Breast epithelium (tissue), 4 donors: ENCODE data around the gene FOXD2. TPM values are rescaled to one million over a fixed set of nuclear protein-coding genes. Genes with fewer than 3 reads are reported as not detected.

Source experiments
- DNase-seq, 2 donors: peaks; one replicate each; pipeline ENCODE4 v3.0.0-alpha.2; 2019; ENCODE audit warnings: low spot score in 2 of 2
- H3K27ac ChIP-seq, 2 donors: fragments of 200-600 bp; sonication (generic) in 1 of 2; one replicate each; pipeline ENCODE4 v1.5.1; 2016 to 2019; ENCODE audit warnings: mild to moderate bottlenecking in 1 of 2
- H3K27me3 ChIP-seq, 2 donors: fragments of 200-600 bp; sonication (generic) in 1 of 2; one replicate each; pipeline versions ENCODE4 v1.5.1 to v1.6.0; 2017 to 2019; ENCODE audit warnings: control low read depth in 1 of 2, mild to moderate bottlenecking in 1 of 2
- H3K36me3 ChIP-seq: fragments of 200-600 bp; one replicate; pipeline ENCODE4 v1.5.1; 2019
- H3K4me1 ChIP-seq, 2 donors: fragments of 200-600 bp; sonication (generic); one replicate each; pipeline ENCODE4 v1.5.1; 2016 to 2019; ENCODE audit warnings: control low read depth in 1 of 2
- H3K4me3 ChIP-seq, 3 donors: fragments of 200-600 bp; sonication (generic); 1 replicate in 2 of 3; 2 replicates in 1 of 3; pipeline ENCODE4 v1.5.1; 2016 to 2019; ENCODE audit warnings: mild to moderate bottlenecking in 3 of 3, moderate library complexity in 2 of 3
- H3K9me3 ChIP-seq, 2 donors: fragments of 200-600 bp; sonication (generic) in 1 of 2; one replicate each; pipeline ENCODE4 v1.5.1; 2016 to 2019; ENCODE audit warnings: control low read depth in 1 of 2
- CTCF ChIP-seq, 3 donors: fragments of 450-650 bp; IDR thresholded peaks; one replicate each; pipeline ENCODE4 v1.5.1; 2016 to 2017; ENCODE audit warnings: antibody characterized with exemption in 3 of 3, mild to moderate bottlenecking in 3 of 3, moderate library complexity in 3 of 3
- POLR2A ChIP-seq: fragments of 450-650 bp; IDR thresholded peaks from one replicate; pipeline ENCODE4 v1.6.1; 2016; ENCODE audit warnings: antibody characterized with exemption, mild to moderate bottlenecking, moderate library complexity
- POLR2AphosphoS5 ChIP-seq, 3 donors: sonication (generic); formaldehyde crosslinking; IDR thresholded peaks; one replicate each; pipeline ENCODE4 v1.6.1; 2017; ENCODE audit warnings: antibody characterized with exemption in 3 of 3
- intact Hi-C: fragments of 100-400 bp; cut with DNase I; formaldehyde crosslinking; loops from one replicate; pipeline ENCODE4 v1.15.1; 2023; ENCODE audit warnings: low total_unique reads
- total RNA-seq, 3 donors: library from RNA; depleted of rRNA; stranded (reverse); fragments of >200 nt; gene quantifications; one replicate each; pipeline ENCODE4 v1.1.0, GENCODE V29; 2016

Gene FOXD2
- total RNA-seq: under 1 TPM in 2 of 3 donors, not detected in 1; 0.32 to 0.33 TPM

GRCh38 chr1:47437447-47438164, at the start of gene FOXD2:
Gene FOXD2 (plus strand): TSS chr1:47438044. CDS start chr1:47438136, 92 bp downstream.
- TF ChIP-seq POLR2AphosphoS5 (IDR thresholded peaks at IDR 0.05) (peak in 1 of 3 donors; percentile 33), POLR2A (no peak), CTCF (IDR thresholded peaks at IDR 0.05) (peak; percentile 86 to 97 (median 92))
- Histone ChIP-seq H3K27ac (peak within 1 kb of the TSS; percentile 70 to 82), H3K36me3 (no peaks in the 10 kb centered on the region), H3K4me3 (peak within 1 kb of the TSS; percentile 56 to 74 (median 60)), H3K27me3 (peaks cover 0 to 49% of the 10 kb centered on the region in 2 donors), H3K4me1 (peaks cover 6 to 16% of the 10 kb centered on the region in 2 donors), H3K9me3 (no peaks in the 10 kb centered on the region)
- intact Hi-C loops: loop anchor here (5.0 kb wide), 1 partner anchor 275 kb away; no protein-coding TSS in a partner anchor
- DNase-seq: peak; percentile 47 to 68

- Histone ChIP-seq H3K36me3 (no peaks in the 10 kb centered on the region), H3K27me3 (no peaks in the 10 kb centered on the region), H3K9me3 (no peaks in the 10 kb centered on the region), H3K4me3 (no peak overlapping the region), H3K27ac (no peak overlapping the region), H3K4me1 (no peaks in the 10 kb centered on the region)
- intact Hi-C loops: no loop called here
- DNase-seq: peak in 1 of 2 donors; percentile 58
- TF ChIP-seq CTCF (IDR thresholded peaks at IDR 0.05) (peak in 2 of 3 donors; percentile 47 to 66), POLR2A (no peak)
Measured at GRCh38 chr1:47388891-47389238, 49.0 kb upstream of the FOXD2 start.

- Histone ChIP-seq H3K27me3 (no peaks in the 10 kb centered on the region), H3K4me3 (no peak overlapping the region), H3K27ac (no peak overlapping the region), H3K4me1 (no peaks in the 10 kb centered on the region), H3K36me3 (no peaks in the 10 kb centered on the region), H3K9me3 (no peaks in the 10 kb centered on the region)
- TF ChIP-seq POLR2A (no peak), POLR2AphosphoS5 (IDR thresholded peaks at IDR 0.05) (no peak), CTCF (IDR thresholded peaks at IDR 0.05) (no peak)
- DNase-seq: no peak
- intact Hi-C loops: no loop called here
Measured at GRCh38 chr1:47389731-47390130, 48.1 kb upstream of the FOXD2 start.

GRCh38 chr1:47390843-47391242, 47.0 kb upstream of the FOXD2 start:
- intact Hi-C loops: no loop called here
- Histone ChIP-seq H3K36me3 (no peaks in the 10 kb centered on the region), H3K27me3 (no peaks in the 10 kb centered on the region), H3K9me3 (no peaks in the 10 kb centered on the region), H3K4me1 (no peaks in the 10 kb centered on the region), H3K27ac (no peak overlapping the region), H3K4me3 (no peak overlapping the region)
- no peak for TF ChIP-seq POLR2AphosphoS5 (IDR thresholded peaks at IDR 0.05)
- no peak for TF ChIP-seq CTCF (IDR thresholded peaks at IDR 0.05)
- no peak for TF ChIP-seq POLR2A
- DNase-seq: no peak

GRCh38 chr1:47393141-47393540, 44.7 kb upstream of the FOXD2 start:
- Histone ChIP-seq H3K9me3 (no peaks in the 10 kb centered on the region), H3K36me3 (no peaks in the 10 kb centered on the region), H3K4me1 (no peaks in the 10 kb centered on the region), H3K27me3 (peaks cover 0 to 4% of the 10 kb centered on the region in 2 donors), H3K4me3 (no peak overlapping the region), H3K27ac (no peak overlapping the region)
- no peak for TF ChIP-seq CTCF (IDR thresholded peaks at IDR 0.05)
- no peak for TF ChIP-seq POLR2A
- TF ChIP-seq POLR2AphosphoS5 (IDR thresholded peaks at IDR 0.05): no peak
- DNase-seq: no peak
- intact Hi-C loops: no loop called here
